ENCODE results near the gene FAM199X.
"Not testable (repeated sequence)": the region's sequence is repeated elsewhere in the genome, so short reads cannot be mapped to it uniquely, and the experiment has no call there.

Gene FAM199X

GRCh38 chrX:104189837-104190236 is 23.6 kb downstream of the FAM199X start:
- DNase-seq (ENCODE audit: low spot score): no peak

DNA sequence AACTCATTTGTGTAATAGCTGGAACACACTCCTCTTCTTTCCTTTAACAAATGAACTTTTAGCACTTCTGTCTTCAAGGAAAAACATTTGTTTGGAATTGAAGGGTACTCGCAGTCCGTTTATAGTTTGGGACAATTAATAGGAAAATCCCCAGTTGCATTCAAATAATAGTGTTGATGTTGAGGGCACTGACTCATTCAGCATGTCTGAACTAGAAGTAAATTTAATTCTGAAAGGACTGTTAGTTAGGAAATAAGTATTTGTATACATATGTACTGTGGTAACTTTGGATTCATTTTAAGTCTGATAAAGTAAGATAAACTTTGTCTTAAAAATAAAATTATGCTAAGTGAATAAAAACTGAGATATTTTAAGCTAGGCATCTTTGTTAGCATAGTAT is 27.2 kb downstream of the FAM199X start:
- no peak for DNase-seq (ENCODE audit: low spot score)

DNA sequence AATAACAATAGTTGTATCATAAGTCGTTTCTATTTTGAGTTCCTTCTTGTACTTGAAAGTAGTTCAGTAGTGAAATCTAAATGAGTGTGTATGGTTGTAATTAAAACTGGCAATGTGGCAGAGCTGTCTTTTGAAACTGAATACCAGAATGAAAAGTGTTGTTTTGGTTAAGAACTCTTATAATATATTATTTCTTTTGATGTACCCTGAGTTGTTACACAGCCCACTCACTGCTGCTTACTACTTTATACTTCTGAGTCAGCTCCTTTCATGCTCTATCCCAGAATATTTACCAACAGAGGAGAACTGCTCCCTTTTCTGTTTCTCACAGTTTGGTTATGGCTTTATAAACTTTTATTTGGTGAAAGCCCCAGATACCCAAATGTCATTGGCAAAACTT is 28.8 kb downstream of the FAM199X start:
- DNase-seq (ENCODE audit: low spot score): no peak

DNA sequence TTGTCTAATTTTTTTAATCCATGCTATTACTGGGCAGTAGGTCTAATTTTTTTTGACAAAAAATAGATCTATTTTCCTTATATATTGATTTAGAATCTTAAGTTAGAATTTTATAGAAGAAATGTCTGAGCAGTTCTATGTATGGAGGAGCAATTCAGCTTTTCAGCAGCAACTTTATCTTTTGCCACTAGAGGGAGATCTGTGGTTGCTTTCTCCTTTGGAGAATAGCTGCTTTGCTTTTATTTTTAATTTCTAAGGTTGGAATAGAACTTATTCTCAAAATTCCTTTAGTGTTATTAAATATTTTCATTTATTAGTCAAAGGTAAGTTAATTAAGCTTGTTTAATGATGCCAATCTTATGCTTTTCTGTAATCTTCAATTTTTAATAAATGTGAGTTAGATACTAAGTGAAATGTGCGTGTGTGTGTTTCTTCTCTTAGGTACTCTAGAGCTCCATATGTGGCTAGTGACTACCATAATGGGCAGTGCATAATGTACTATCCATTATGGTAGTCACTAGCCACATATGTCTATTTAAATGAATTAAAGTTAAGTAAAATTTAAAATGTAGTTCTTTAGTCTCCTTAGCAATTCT is 29.3 kb downstream of the FAM199X start:
- peak; percentile 6 for DNase-seq (ENCODE audit: low spot score)

DNA sequence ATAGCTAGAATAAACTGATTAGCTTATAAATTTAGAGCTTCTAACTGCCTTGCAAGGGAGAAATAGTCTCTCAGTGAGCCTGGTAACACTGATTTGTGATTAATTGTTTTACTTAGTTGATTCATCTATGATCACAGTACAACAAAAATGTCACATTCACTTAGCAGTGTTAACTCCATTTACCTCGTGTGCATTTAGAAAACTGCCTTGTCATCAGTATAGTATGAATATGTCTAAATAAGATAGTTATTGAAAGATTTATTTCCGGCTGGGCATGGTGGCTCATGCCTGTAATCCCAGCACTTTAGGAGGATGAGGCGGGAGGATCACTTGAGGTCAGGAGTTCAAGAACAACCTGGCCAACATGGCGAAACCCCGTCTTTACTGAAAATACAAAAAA is 39.3 kb downstream of the FAM199X start:
- DNase-seq (ENCODE audit: low spot score): no peak

DNA sequence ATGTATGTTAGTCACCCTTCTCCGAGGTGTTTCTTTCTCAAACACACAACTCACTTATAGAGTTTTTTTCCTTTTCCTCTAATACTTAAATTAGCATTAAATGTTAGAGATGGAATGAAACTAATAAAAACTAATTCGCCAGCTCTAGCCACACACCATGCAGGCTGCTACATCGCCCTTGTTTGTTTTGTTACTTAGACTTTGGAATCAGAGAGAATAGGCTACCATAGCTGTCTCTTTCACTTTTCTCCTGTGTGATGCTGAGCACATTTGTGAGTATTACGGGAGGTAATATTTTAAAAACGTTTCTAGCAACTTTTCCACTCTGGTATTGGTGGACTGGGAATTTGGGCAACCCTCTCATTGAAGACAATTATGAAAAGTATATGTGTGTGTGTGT is 44.9 kb downstream of the FAM199X start:
- DNase-seq (ENCODE audit: low spot score): peak; percentile 10

DNA sequence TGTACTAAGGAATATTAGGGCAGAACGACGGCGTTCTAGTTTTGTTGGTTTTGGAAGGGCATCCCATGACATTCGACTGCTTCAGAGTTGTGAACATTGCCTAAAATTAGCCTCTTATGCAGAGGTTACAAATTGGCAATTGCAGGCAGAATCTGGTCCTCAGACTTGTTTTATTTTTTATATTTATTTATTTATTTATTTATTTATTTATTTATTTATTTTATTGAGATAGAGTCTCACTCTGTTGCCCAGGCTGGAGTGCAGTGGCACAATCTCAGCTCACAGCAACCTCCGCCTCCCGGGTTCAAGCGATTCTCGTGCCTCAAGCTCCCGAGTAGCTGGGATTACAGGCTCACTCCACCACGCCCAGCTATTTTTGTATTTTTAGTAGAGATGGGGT is 63.8 kb downstream of the FAM199X start:
- DNase-seq (ENCODE audit: low spot score): not testable (repeated sequence)
